ENCODE results near the gene IL17B.

IL17B gene

DNA sequence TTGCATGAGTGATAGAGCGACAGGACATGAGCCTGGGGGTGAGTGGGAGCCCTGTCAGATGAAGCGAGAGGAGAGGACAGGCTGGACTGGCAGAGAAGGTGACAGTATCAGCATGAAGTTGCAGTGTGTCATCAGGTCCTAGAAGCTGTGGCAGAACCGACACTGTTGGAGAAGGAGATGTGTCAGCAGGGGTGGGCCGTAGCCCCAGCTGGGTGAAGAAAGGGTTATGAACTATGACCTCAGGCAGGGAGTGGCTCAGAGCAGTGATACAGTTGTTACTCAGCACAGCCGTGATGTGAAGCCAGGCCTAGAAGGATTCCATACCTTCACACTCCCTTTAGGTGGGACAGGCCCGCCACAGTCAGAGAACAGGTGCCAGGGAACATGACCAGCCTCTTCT is 13.7 kb downstream of the IL17B start:
- Mint-ChIP-seq H3K4me1 (ENCODE audit: low read depth) (peaks cover 4% of the 10 kb centered on the region), H3K36me3 (ENCODE audit: low read depth) (no peaks in the 10 kb centered on the region), H3K4me3 (no peak overlapping the region), H3K27me3 (no peaks in the 10 kb centered on the region), H3K9me3 (no peaks in the 10 kb centered on the region), H3K27ac (no peak overlapping the region)

DNA sequence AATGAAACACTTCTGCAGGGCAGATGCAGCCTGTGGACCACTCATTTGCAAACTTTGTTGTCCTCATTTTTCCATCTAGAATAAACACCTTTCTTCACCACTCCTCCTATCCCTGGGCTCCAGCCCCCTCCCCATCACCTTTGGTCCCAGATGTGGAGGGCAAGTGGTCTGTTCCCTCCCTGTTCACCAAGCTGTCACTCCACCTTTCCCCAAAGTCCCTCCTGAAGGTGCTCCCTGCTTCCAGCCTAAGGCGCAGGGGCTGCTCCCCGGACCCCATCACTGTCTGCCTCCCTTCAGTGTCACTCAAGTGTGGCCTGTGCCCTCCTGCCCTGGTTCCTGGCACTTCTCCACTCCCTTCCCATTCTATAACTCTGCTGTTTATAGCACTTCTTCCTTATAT is 14.4 kb downstream of the IL17B start:
- no peak overlapping the region for H3K27ac Mint-ChIP-seq
- peaks cover 6% of the 10 kb centered on the region for H3K36me3 Mint-ChIP-seq (ENCODE audit: low read depth)
- H3K9me3 Mint-ChIP-seq: no peaks in the 10 kb centered on the region
- H3K27me3 Mint-ChIP-seq: no peaks in the 10 kb centered on the region
- H3K4me1 Mint-ChIP-seq (ENCODE audit: low read depth): peaks cover 11% of the 10 kb centered on the region
- H3K4me3 Mint-ChIP-seq: no peak overlapping the region

DNA sequence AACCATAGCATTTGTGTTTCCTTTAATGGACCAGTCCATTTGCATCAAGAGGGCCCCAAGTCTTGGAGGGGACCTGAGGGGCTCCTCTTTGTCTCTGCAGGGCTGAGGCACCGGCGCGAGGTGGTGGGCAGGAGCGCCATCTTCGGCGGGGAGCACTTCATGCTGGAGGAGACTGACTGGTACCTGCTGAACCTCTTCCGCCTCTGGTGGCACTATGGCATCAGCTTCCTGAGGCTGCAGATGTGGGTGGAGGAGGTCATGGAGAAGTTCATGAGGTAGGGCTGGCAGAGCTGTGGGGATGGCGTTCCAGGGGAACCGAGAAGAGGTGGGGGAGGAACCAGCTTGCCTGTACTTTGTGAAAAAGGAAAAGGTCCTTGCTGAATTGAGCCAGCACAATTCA is 15.2 kb downstream of the IL17B start:
- no peaks in the 10 kb centered on the region for H3K27me3 Mint-ChIP-seq
- H3K36me3 Mint-ChIP-seq (ENCODE audit: low read depth): peaks cover 6% of the 10 kb centered on the region
- H3K27ac Mint-ChIP-seq: no peak overlapping the region
- peaks cover 19% of the 10 kb centered on the region for H3K4me1 Mint-ChIP-seq (ENCODE audit: low read depth)
- H3K4me3 Mint-ChIP-seq: no peak overlapping the region
- no peaks in the 10 kb centered on the region for H3K9me3 Mint-ChIP-seq

DNA sequence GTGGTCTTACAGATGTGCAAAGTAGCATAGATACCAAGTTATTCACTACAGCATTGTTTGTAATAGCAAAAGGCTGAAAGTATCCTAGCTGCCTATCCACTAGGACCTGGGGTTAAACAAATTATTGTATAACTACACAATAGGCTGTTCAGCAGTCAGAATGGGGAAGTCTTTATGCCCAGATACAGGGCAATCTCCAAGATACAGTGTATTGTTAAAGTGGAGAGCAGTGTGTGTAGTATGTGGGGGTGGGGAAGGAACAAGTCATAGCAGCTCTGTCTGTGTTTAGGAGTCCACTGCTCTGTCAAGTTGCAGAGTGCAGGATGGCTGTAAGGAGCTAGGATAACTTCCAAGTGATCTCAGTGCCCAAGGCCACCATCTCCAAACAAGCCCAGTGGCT is 15.7 kb downstream of the IL17B start:
- Mint-ChIP-seq H3K9me3 (no peaks in the 10 kb centered on the region), H3K4me1 (ENCODE audit: low read depth) (peaks cover 25% of the 10 kb centered on the region), H3K4me3 (no peak overlapping the region), H3K27ac (no peak overlapping the region), H3K27me3 (no peaks in the 10 kb centered on the region), H3K36me3 (ENCODE audit: low read depth) (peaks cover 6% of the 10 kb centered on the region)

DNA sequence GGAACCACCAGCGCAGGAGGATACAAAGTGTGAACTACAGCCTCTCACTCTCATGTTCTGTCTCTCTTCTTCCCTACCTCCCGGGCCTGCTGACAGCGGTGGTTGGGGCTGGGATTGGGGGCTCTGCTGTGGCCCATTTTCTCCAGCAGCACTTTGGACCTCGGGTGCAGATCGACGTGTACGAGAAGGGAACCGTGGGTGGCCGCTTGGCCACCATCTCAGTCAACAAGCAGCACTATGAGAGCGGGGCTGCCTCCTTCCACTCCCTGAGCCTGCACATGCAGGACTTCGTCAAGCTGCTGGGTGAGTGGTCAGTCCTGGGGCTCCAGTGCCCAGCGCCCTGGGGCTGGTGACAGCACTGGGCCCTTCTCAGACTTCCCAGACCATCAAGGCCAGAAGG is 16.6 kb downstream of the IL17B start:
- H3K36me3 Mint-ChIP-seq (ENCODE audit: low read depth): peaks cover 6% of the 10 kb centered on the region
- H3K4me3 Mint-ChIP-seq: no peak overlapping the region
- peak overlapping the region; percentile 41 for H3K27ac Mint-ChIP-seq
- H3K9me3 Mint-ChIP-seq: no peaks in the 10 kb centered on the region
- no peaks in the 10 kb centered on the region for H3K27me3 Mint-ChIP-seq
- peaks cover 28% of the 10 kb centered on the region for H3K4me1 Mint-ChIP-seq (ENCODE audit: low read depth)

GRCh38 chr5:149360272-149360671 is 18.8 kb downstream of the IL17B start:
- Mint-ChIP-seq H3K36me3 (ENCODE audit: low read depth) (peaks cover 17% of the 10 kb centered on the region), H3K27me3 (no peaks in the 10 kb centered on the region), H3K4me1 (ENCODE audit: low read depth) (peaks cover 45% of the 10 kb centered on the region), H3K27ac (peak overlapping the region; percentile 43), H3K9me3 (no peaks in the 10 kb centered on the region), H3K4me3 (no peak overlapping the region)

DNA sequence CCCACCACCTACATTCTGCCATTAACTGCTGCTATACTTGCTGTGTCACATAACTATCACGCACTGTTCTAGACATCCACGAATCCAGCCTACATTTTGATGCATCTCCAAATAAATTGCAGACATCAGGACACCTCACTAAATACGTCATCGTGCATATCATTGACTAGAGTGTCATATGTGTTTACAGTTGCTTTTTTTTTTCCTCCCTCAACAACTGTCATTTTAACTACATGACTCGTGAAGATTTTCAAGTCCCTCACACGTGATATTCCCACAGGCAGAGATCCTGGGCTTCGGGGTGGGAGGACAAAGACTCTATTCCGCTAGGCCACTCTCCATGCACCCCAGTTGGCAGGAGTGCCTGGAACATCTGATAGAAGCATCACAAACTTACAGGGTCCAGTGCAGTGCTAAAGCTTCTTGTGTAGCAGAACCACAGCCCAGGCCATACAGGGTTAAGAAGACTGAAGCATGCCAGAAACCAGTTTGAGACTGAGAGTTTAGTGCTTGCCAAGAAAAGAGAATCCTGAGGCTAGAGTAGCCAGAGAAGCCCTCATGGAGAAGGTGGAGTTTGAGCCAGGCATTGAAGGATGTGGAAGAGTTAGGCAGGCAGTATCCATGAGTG is 20.1 kb downstream of the IL17B start:
- no peak overlapping the region for H3K27ac Mint-ChIP-seq
- peak overlapping the region; percentile 95 for H3K4me3 Mint-ChIP-seq
- peaks cover 27% of the 10 kb centered on the region for H3K36me3 Mint-ChIP-seq (ENCODE audit: low read depth)
- peaks cover 45% of the 10 kb centered on the region for H3K4me1 Mint-ChIP-seq (ENCODE audit: low read depth)
- no peaks in the 10 kb centered on the region for H3K27me3 Mint-ChIP-seq
- no peaks in the 10 kb centered on the region for H3K9me3 Mint-ChIP-seq

DNA sequence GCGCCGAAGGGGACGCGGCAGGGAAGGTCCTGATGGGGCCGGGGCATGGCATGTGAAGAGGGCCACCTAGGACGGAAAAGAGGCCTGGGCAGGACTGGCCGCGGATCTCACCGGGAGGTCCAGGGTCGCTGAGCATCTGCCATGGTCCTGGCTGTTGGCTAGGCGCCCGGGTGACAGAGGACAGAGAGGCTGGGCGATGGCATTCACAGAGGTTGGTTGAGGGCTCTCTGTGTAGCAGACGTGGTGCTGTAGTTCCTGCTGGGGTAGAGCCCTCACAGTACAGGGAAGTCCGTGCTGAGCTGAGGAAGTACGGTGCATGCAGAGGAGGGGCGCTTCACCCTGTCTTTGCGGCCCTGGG is 20.8 kb downstream of the IL17B start:
- Mint-ChIP-seq H3K27me3 (no peaks in the 10 kb centered on the region), H3K27ac (peak overlapping the region; percentile 88), H3K36me3 (ENCODE audit: low read depth) (peaks cover 32% of the 10 kb centered on the region), H3K4me3 (peak overlapping the region; percentile 95), H3K4me1 (ENCODE audit: low read depth) (peaks cover 49% of the 10 kb centered on the region), H3K9me3 (no peaks in the 10 kb centered on the region)

DNA sequence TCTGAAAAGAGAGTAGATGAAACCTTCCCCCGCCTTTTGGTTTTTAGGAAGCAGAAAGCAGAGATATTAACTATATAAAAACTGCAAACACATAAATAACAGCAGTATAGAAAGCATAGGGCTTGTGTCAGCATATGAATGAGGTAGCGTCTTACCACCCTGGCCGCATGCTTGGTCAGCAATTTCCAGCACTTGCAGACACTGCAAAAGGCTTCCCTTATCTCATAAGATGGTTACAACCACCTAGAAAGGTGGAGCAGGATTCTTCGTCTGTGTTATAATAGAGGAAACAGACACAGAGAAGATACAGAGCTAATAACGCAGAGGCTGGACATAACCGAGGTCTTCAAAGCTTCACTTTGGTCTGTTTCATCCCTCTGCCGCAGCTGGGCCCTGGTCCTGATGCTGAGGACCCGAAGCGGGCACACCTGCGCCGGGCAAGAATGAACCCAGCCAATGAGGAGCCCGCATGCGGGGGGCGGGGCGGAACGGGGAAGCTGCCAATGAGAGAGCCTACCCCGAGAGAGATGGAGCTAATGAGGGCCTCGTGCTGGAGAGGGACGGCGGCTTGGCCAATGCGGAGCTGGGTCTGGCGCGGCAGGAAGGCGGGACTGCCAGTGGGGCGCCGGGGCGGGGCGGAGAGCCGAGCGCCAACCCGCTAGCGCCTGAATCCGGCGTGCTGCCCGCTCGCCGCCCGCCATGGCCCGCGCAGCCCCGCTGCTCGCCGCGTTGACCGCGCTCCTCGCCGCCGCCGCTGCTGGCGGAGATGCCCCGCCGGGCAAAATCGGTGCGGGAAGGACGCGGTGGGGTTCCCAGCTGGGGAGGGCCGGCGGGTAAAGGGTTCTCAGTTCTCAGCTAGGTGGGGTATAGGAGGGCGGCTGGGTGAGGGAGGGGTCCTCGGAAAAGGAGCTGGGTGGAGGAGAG is 21.5 kb downstream of the IL17B start, which contains the start of gene PCYOX1L:
TSS of gene PCYOX1L (plus strand) at position 677 of the 924 bp plus-strand sequence. CDS start at position 700, 23 bp downstream.
- peaks cover 52% of the 10 kb centered on the region for H3K4me1 Mint-ChIP-seq (ENCODE audit: low read depth)
- H3K9me3 Mint-ChIP-seq: no peaks in the 10 kb centered on the region
- H3K36me3 Mint-ChIP-seq (ENCODE audit: low read depth): peaks cover 36% of the 10 kb centered on the region
- peak within 1 kb of the TSS; percentile 88 for H3K27ac Mint-ChIP-seq
- H3K27me3 Mint-ChIP-seq: no peaks in the 10 kb centered on the region
- H3K4me3 Mint-ChIP-seq: peak within 1 kb of the TSS; percentile 95

DNA sequence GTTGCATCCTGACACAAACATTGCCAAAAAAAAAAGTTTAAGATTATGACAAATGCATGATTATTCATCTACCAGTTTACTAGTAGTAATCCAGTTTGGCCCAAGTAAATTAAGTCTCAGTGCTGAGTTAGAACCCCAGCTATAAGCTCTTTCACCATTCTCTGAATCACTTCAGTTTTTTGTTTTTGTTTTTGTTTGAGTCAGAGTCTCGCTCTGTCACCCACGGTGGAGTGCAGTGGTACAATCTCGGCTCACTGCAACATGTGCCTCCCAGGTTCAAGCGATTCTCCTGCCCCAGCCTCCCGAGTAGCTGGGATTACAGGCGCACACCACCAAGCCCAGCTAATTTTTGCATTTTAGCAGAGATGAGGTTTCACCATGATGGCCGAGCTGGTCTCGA is 22.7 kb downstream of the IL17B start:
- Mint-ChIP-seq H3K27me3 (no peaks in the 10 kb centered on the region), H3K4me1 (ENCODE audit: low read depth) (peaks cover 64% of the 10 kb centered on the region), H3K4me3 (no peak overlapping the region), H3K36me3 (ENCODE audit: low read depth) (peaks cover 49% of the 10 kb centered on the region), H3K27ac (peak overlapping the region; percentile 13), H3K9me3 (no peaks in the 10 kb centered on the region)

DNA sequence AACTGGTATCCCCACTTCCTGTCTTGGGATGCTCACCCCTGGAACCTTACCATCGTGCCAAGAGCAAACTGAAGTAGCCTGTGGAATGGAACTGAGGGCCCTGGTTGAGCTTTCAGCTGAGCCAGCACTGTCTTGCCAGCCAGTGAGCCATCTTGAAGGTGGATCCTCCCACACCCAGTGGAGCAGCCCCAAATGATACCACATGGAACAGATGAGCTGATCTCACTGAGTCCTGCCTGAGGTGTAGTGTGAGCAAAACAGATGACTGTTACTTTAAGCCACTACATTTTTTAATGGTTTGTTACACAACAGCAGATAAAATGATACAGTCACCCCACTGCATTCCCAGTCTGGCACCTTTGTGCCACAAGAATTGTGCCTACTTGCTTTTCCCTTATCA is 23.4 kb downstream of the IL17B start:
- H3K27me3 Mint-ChIP-seq: no peaks in the 10 kb centered on the region
- peaks cover 68% of the 10 kb centered on the region for H3K4me1 Mint-ChIP-seq (ENCODE audit: low read depth)
- peaks cover 56% of the 10 kb centered on the region for H3K36me3 Mint-ChIP-seq (ENCODE audit: low read depth)
- H3K9me3 Mint-ChIP-seq: no peaks in the 10 kb centered on the region
- H3K4me3 Mint-ChIP-seq: no peak overlapping the region
- H3K27ac Mint-ChIP-seq: no peak overlapping the region

DNA sequence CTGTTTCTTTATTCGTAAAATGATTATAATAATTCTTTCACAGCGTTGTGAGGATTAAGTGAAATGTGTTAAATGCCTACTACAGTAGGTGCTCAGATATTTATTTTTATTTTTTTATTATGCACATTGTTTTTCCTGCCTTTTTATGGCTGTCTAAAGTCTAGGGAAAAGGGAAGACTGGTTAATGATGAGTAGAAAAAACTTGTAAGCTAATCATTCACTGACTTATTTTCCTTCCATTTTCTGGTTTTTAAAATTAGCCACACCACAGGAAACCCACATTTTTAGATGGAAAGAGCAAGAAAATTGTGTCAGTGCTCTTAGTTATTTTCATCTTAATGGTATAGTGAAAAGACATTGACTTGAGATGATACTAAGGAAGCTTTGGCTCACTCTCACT is 25.2 kb downstream of the IL17B start:
- Mint-ChIP-seq H3K27ac (no peak overlapping the region), H3K36me3 (ENCODE audit: low read depth) (peaks cover 67% of the 10 kb centered on the region), H3K4me1 (ENCODE audit: low read depth) (peaks cover 66% of the 10 kb centered on the region), H3K4me3 (no peak overlapping the region), H3K27me3 (no peaks in the 10 kb centered on the region), H3K9me3 (no peaks in the 10 kb centered on the region)

GRCh38 chr5:149352169-149352568 is 26.9 kb downstream of the IL17B start:
- Mint-ChIP-seq H3K4me3 (no peak overlapping the region), H3K27me3 (no peaks in the 10 kb centered on the region), H3K9me3 (no peaks in the 10 kb centered on the region), H3K4me1 (ENCODE audit: low read depth) (peaks cover 71% of the 10 kb centered on the region), H3K36me3 (ENCODE audit: low read depth) (peaks cover 85% of the 10 kb centered on the region), H3K27ac (no peak overlapping the region)

- Mint-ChIP-seq H3K27ac (peak overlapping the region; percentile 45), H3K4me3 (no peak overlapping the region), H3K27me3 (no peaks in the 10 kb centered on the region), H3K4me1 (ENCODE audit: low read depth) (peaks cover 72% of the 10 kb centered on the region), H3K36me3 (ENCODE audit: low read depth) (peaks cover 88% of the 10 kb centered on the region), H3K9me3 (no peaks in the 10 kb centered on the region)
Measured at GRCh38 chr5:149349382-149349781, 29.7 kb downstream of the IL17B start.

DNA sequence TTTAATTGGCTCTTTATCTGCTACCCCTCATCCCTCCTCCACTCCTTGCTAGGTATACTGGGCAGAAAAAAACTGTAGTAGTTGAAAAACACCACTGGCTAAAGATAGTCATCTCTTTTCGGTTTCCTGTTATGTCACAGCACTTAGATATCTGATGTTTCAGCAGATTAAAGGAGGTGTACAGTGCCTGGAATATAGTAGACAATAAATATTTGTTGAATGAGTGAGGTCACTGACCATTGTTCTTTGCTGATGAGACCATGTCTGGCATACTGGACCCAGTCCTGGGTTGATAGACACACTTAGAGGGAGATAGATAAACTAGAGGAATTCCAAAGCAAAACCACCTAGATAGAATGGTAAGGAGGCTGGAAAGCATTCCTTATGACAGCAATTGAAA is 30.6 kb downstream of the IL17B start:
- Mint-ChIP-seq H3K36me3 (ENCODE audit: low read depth) (peaks cover 82% of the 10 kb centered on the region), H3K27me3 (no peaks in the 10 kb centered on the region), H3K9me3 (no peaks in the 10 kb centered on the region), H3K4me1 (ENCODE audit: low read depth) (peaks cover 78% of the 10 kb centered on the region), H3K27ac (peak overlapping the region; percentile 88), H3K4me3 (peak overlapping the region; percentile 97)

Measured in stimulated activated naive CD8-positive, alpha-beta T cell treated with anti-CD3 and anti-CD28 coated beads, Interleukin-15, Interleukin-2, amounts not matched to agents 100 ng/mL and 50 ng/mL, for 24 hours (primary cell).